ENCODE measurements around the gene CDKN2AIPNL. TPM values are rescaled to one million over a fixed set of nuclear protein-coding genes. Genes with fewer than 3 reads are reported as not detected.

CDKN2AIPNL gene
- total RNA-seq, 1 experiment from 2014 or later, result 60.5 TPM

- no peaks in the 10 kb centered on the region for H3K27me3 ChIP-seq (replicated peaks; ENCODE audit: insufficient read depth, low read depth, low read length, poor library complexity)
- no peak for TF ChIP-seq EZH2 (IDR thresholded peaks at IDR 0.05; ENCODE audit: borderline replicate concordance, low read depth, low read length, poor library complexity, severe bottlenecking)
- TF ChIP-seq CTCF (conservative IDR thresholded peaks at IDR 0.05; ENCODE audit: low read depth, low read length), result no peak
- no peaks in the 10 kb centered on the region for H3K36me3 ChIP-seq (ENCODE audit: insufficient read depth, low read length, poor library complexity, severe bottlenecking)
- no TSS peak for BruUV-seq (replicated peaks)
- DNase-seq (ENCODE audit: low spot score), result no peak
- CTCF ChIA-PET, result no interaction called here
- H3K4me1 ChIP-seq (ENCODE audit: insufficient read depth, low read length, poor library complexity, severe bottlenecking), result no peaks in the 10 kb centered on the region
- H3K4me3 ChIP-seq (ENCODE audit: low read depth, low read length, poor library complexity, severe bottlenecking), result no peak overlapping the region
- intact Hi-C loops (cut with micrococcal nuclease; ENCODE audit: unreplicated experiment), result no loop called here
- no peak overlapping the region for H3K27ac ChIP-seq (ENCODE audit: low read depth, low read length, poor library complexity, severe bottlenecking)
- POLR2A ChIA-PET (ENCODE audit: low non-redundant PET), result interaction anchor here (0.6 kb wide), 1 partner anchor 613 kb away, joined by 3 read pairs; no protein-coding TSS in a partner anchor
- H3K9me3 ChIP-seq (ENCODE audit: low read depth, low read length, poor library complexity, severe bottlenecking), result no peaks in the 10 kb centered on the region
These were observed 37.5 kb upstream of the CDKN2AIPNL start for GRCh38 chr5:134449167-134449566.

GRCh38 chr5:134447815-134448520 is 36.3 kb upstream of the CDKN2AIPNL start:
- ChIA-PET POLR2A (ENCODE audit: low non-redundant PET) (no interaction called here), CTCF (no interaction called here)
- H3K36me3 ChIP-seq (ENCODE audit: insufficient read depth, low read length, poor library complexity, severe bottlenecking), result no peaks in the 10 kb centered on the region
- H3K9me3 ChIP-seq (ENCODE audit: low read depth, low read length, poor library complexity, severe bottlenecking), result no peaks in the 10 kb centered on the region
- no peak for DNase-seq (ENCODE audit: low spot score)
- H3K27ac ChIP-seq (ENCODE audit: low read depth, low read length, poor library complexity, severe bottlenecking), result no peak overlapping the region
- H3K4me3 ChIP-seq (ENCODE audit: low read depth, low read length, poor library complexity, severe bottlenecking), result no peak overlapping the region
- intact Hi-C loops (cut with micrococcal nuclease; ENCODE audit: unreplicated experiment), result no loop called here
- no TSS peak for BruUV-seq (replicated peaks)
- TF ChIP-seq CTCF (conservative IDR thresholded peaks at IDR 0.05; ENCODE audit: low read depth, low read length) (no peak), EZH2 (IDR thresholded peaks at IDR 0.05; ENCODE audit: borderline replicate concordance, low read depth, low read length, poor library complexity, severe bottlenecking) (no peak)
- H3K27me3 ChIP-seq (replicated peaks; ENCODE audit: insufficient read depth, low read depth, low read length, poor library complexity), result no peaks in the 10 kb centered on the region
- no peaks in the 10 kb centered on the region for H3K4me1 ChIP-seq (ENCODE audit: insufficient read depth, low read length, poor library complexity, severe bottlenecking)

GRCh38 chr5:134446938-134447337 is 35.3 kb upstream of the CDKN2AIPNL start:
- Histone ChIP-seq H3K27me3 (replicated peaks; ENCODE audit: insufficient read depth, low read depth, low read length, poor library complexity) (no peaks in the 10 kb centered on the region), H3K4me3 (ENCODE audit: low read depth, low read length, poor library complexity, severe bottlenecking) (no peak overlapping the region), H3K27ac (ENCODE audit: low read depth, low read length, poor library complexity, severe bottlenecking) (no peak overlapping the region), H3K9me3 (ENCODE audit: low read depth, low read length, poor library complexity, severe bottlenecking) (no peaks in the 10 kb centered on the region), H3K4me1 (ENCODE audit: insufficient read depth, low read length, poor library complexity, severe bottlenecking) (no peaks in the 10 kb centered on the region), H3K36me3 (ENCODE audit: insufficient read depth, low read length, poor library complexity, severe bottlenecking) (no peaks in the 10 kb centered on the region)
- ChIA-PET POLR2A (ENCODE audit: low non-redundant PET) (no interaction called here), CTCF (no interaction called here)
- DNase-seq (ENCODE audit: low spot score), result no peak
- intact Hi-C loops (cut with micrococcal nuclease; ENCODE audit: unreplicated experiment), result no loop called here
- TF ChIP-seq CTCF (conservative IDR thresholded peaks at IDR 0.05; ENCODE audit: low read depth, low read length), result no peak
- no peak for TF ChIP-seq EZH2 (IDR thresholded peaks at IDR 0.05; ENCODE audit: borderline replicate concordance, low read depth, low read length, poor library complexity, severe bottlenecking)
- BruUV-seq (replicated peaks), result no TSS peak

Data from A673 (cell line).